Measurements from ENCODE around the gene PRKCA. TPM values are rescaled to one million over a fixed set of nuclear protein-coding genes. Genes with fewer than 3 reads are reported as not detected.

PRKCA gene
- total and polyA plus RNA-seq, 4 donors, result 3.0 to 14.1 (median 5.4) TPM

GRCh38 chr17:66386498-66387351, 84.3 kb downstream of the PRKCA start:
- WGBS, result 23% methylated on average over 2 of the region's 2 CpGs
- Histone ChIP-seq H3K4me1 (ENCODE audit: control insufficient read depth in 4 of 4, insufficient read depth in 4 of 4, low read length in 3 of 4) (peaks cover 0 to 7% (median 2%) of the 10 kb centered on the region in 4 donors), H3K4me3 (ENCODE audit: low read depth in 1 of 3, low read length in 3 of 3) (no peak overlapping the region), H3K36me3 (ENCODE audit: control insufficient read depth in 4 of 4, insufficient read depth in 3 of 4, low read depth in 1 of 4, low read length in 3 of 4) (peaks cover 0 to 8% (median 3%) of the 10 kb centered on the region in 4 donors), H3K27ac (ENCODE audit: low read depth in 1 of 2, low read length in 2 of 2) (no peak overlapping the region), H3K27me3 (ENCODE audit: control insufficient read depth in 4 of 4, insufficient read depth in 4 of 4, low read length in 3 of 4) (no peaks in the 10 kb centered on the region), H3K9ac (ENCODE audit: low read depth in 1 of 2, low read length in 2 of 2) (no peak overlapping the region), H3K9me3 (ENCODE audit: control insufficient read depth in 4 of 4, low read length in 3 of 4) (no peaks in the 10 kb centered on the region)
- TF ChIP-seq EGR1 (IDR thresholded peaks at IDR 0.05; ENCODE audit: low read depth in 2 of 2) (no peak), YY1 (IDR thresholded peaks at IDR 0.05) (no peak), RAD21 (IDR thresholded peaks at IDR 0.05) (no peak), GABPA (IDR thresholded peaks at IDR 0.05 in 1 of 2, conservative IDR thresholded peaks at IDR 0.05 in 1 of 2) (no peak), ATF3 (IDR thresholded peaks at IDR 0.05) (no peak), HNF4A (conservative IDR thresholded peaks at IDR 0.05) (no peak), FOXA2 (IDR thresholded peaks at IDR 0.05) (no peak), CTCF (IDR thresholded peaks at IDR 0.05; ENCODE audit: low read depth, low read length, missing input control) (no peak)
- TF ChIP-seq, protein P1, sequence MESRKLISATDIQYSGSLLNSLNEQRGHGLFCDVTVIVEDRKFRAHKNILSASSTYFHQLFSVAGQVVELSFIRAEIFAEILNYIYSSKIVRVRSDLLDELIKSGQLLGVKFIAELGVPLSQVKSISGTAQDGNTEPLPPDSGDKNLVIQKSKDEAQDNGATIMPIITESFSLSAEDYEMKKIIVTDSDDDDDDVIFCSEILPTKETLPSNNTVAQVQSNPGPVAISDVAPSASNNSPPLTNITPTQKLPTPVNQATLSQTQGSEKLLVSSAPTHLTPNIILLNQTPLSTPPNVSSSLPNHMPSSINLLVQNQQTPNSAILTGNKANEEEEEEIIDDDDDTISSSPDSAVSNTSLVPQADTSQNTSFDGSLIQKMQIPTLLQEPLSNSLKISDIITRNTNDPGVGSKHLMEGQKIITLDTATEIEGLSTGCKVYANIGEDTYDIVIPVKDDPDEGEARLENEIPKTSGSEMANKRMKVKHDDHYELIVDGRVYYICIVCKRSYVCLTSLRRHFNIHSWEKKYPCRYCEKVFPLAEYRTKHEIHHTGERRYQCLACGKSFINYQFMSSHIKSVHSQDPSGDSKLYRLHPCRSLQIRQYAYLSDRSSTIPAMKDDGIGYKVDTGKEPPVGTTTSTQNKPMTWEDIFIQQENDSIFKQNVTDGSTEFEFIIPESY (IDR thresholded peaks at IDR 0.05), result no peak
- no peak for DNase-seq (ENCODE audit: low spot score)

DNA sequence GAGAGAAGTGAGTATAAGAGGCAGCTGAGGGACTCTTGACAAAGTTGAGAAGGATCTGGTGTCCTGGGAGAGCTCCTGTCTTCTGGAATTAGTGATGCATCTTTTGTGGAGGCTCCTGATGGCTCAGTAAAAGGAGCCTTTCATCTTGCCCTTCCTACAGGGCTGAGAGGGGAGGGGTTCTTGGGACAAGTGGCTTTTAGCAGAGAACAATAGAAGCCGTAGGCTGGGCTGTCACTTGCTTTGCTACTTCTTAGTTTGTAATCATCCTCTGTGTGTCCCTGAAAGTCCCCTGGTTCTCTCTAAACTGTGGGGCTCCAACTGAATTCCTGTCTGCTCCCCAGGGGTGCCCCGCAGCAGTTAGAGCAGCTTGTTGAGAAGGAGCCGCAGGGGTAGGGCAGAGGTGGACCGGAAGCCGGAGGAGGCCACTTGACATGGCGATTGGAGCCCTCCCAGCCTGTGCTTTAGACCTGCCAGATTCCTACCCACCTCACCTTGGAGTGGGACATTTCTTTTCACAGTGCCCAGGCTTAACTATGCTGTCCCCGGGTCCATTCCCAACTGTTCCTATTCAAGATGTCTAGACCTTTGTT, 85.1 kb downstream of the PRKCA start:
- H3K9ac ChIP-seq (ENCODE audit: low read depth in 1 of 2, low read length in 2 of 2), result no peak overlapping the region
- TF ChIP-seq JUND (IDR thresholded peaks at IDR 0.05) (no peak), YY1 (IDR thresholded peaks at IDR 0.05) (no peak), RAD21 (IDR thresholded peaks at IDR 0.05) (no peak), CTCF (IDR thresholded peaks at IDR 0.05; ENCODE audit: low read depth, low read length, missing input control) (no peak), RXRA (IDR thresholded peaks at IDR 0.05) (no peak), GABPA (IDR thresholded peaks at IDR 0.05 in 1 of 2, conservative IDR thresholded peaks at IDR 0.05 in 1 of 2) (no peak), SP1 (IDR thresholded peaks at IDR 0.05) (no peak), FOXA1 (IDR thresholded peaks at IDR 0.05) (no peak), FOXA2 (IDR thresholded peaks at IDR 0.05) (no peak), REST (IDR thresholded peaks at IDR 0.05) (no peak)
- TF ChIP-seq, protein P1 (IDR thresholded peaks at IDR 0.05), result no peak
- H3K36me3 ChIP-seq (ENCODE audit: control insufficient read depth in 4 of 4, insufficient read depth in 3 of 4, low read depth in 1 of 4, low read length in 3 of 4), result peaks cover 0 to 8% (median 3%) of the 10 kb centered on the region in 4 donors
- H3K4me1 ChIP-seq (ENCODE audit: control insufficient read depth in 4 of 4, insufficient read depth in 4 of 4, low read length in 3 of 4), result peaks cover 0 to 7% (median 2%) of the 10 kb centered on the region in 4 donors
- no peaks in the 10 kb centered on the region for H3K27me3 ChIP-seq (ENCODE audit: control insufficient read depth in 4 of 4, insufficient read depth in 4 of 4, low read length in 3 of 4)
- no peak for DNase-seq (ENCODE audit: low spot score)
- 83% methylated on average over 7 of the region's 7 CpGs for WGBS
- no peak overlapping the region for H3K27ac ChIP-seq (ENCODE audit: low read depth in 1 of 2, low read length in 2 of 2)
- no peak overlapping the region for H3K4me3 ChIP-seq (ENCODE audit: low read depth in 1 of 3, low read length in 3 of 3)
- no peaks in the 10 kb centered on the region for H3K9me3 ChIP-seq (ENCODE audit: control insufficient read depth in 4 of 4, low read length in 3 of 4)

Data from liver (tissue), 9 donors.